Fibroblast of the aortic adventitia (primary cell): ENCODE measurements around the gene GFM1. TPM values are rescaled to one million over a fixed set of nuclear protein-coding genes. Genes with fewer than 3 reads are reported as not detected.

Source experiments
- DNase-seq: peaks from one replicate; pipeline ENCODE4 v3.0.0-alpha.2; 2010; ENCODE audit warnings: low read depth
- H3K4me3 ChIP-seq: 2 replicates; pipeline ENCODE4 v1.5.1; 2011; ENCODE audit warnings: low read depth, mild to moderate bottlenecking, control low read depth, low read length, moderate library complexity
- total RNA-seq: library from RNA; depleted of rRNA; stranded (reverse); fragments of >200 nt; gene quantifications from 2 replicates; pipeline ENCODE4 v1.2.3, GENCODE V29; 2012; ENCODE audit warnings: low replicate concordance
- TF ChIP-seq, protein P1 (sequence below): IDR thresholded peaks from 2 replicates; pipeline ENCODE4 v1.5.1; 2011; ENCODE audit warnings: mild to moderate bottlenecking, low read length, control low read depth, inconsistent platforms; ENCODE audit not compliant: insufficient read depth

The GFM1 gene
- total RNA-seq, 1 donor: 49.4 TPM

DNA sequence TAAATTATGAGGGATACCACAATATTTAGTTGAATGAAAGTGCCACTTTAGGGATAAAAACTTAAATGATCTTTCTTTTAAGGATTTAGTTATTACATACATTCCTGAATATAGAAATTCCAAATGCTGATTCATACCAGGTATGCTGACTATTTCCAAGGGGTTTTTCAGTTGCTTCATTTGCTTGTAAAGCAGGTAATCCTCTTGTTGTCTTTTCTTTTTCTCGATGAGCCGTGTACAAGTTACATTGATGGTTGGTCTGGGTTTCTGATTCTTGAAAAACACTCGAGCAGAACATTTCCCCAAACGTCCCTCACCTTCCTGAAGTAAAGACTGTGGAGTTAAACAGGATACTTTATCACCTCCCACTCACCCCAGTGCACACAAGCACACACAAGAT, 66.3 kb downstream of the GFM1 start:
- H3K4me3 ChIP-seq: no peak overlapping the region
- TF ChIP-seq, protein P1, sequence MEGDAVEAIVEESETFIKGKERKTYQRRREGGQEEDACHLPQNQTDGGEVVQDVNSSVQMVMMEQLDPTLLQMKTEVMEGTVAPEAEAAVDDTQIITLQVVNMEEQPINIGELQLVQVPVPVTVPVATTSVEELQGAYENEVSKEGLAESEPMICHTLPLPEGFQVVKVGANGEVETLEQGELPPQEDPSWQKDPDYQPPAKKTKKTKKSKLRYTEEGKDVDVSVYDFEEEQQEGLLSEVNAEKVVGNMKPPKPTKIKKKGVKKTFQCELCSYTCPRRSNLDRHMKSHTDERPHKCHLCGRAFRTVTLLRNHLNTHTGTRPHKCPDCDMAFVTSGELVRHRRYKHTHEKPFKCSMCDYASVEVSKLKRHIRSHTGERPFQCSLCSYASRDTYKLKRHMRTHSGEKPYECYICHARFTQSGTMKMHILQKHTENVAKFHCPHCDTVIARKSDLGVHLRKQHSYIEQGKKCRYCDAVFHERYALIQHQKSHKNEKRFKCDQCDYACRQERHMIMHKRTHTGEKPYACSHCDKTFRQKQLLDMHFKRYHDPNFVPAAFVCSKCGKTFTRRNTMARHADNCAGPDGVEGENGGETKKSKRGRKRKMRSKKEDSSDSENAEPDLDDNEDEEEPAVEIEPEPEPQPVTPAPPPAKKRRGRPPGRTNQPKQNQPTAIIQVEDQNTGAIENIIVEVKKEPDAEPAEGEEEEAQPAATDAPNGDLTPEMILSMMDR: no peak
- no peak for DNase-seq

DNA sequence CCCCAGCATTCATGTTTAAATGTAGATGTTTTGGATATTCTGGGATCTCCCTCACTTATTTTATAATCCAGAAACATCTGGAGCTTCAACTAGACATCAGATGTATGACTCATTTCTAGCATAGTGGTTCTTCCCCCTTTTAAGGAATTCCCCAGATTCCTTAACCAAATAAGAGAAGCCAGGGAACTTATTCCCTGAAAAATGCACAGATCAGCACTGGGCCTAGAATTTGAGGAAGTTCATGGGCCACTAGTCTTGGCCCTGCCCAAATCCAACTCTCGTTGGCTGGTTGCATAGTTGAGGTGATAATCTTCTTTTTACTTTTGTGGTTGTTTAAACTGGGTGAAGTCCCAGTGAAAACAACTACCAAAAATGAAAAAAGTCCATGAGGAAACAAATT, 67.6 kb downstream of the GFM1 start:
- DNase-seq: peak; percentile 97

DNA sequence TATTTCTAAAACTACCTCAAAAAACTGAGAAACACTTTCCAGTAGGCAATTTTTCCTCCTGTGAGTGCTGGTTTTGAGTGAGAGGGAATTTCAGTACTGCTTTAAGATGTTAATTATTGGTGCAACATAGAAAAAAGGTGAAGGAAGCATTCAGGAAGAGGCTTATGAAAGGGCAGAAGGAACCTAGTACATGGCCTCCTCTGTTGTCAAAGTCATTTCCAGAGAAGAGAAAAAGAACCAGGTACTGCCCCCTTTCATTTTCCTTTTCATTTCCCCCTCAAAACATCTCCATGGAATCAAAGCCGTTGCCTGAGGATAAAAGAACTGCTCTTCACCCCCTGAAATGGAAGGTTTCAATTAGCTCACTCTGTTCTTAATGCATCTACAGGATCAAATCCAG, 68.1 kb downstream of the GFM1 start:
- TF ChIP-seq, protein P1: no peak
- no peak for DNase-seq
- no peak overlapping the region for H3K4me3 ChIP-seq

More for the DNA sequence above, 67.6 kb downstream of the GFM1 start:
- TF ChIP-seq, protein P1: no peak
- H3K4me3 ChIP-seq: no peak overlapping the region

DNA sequence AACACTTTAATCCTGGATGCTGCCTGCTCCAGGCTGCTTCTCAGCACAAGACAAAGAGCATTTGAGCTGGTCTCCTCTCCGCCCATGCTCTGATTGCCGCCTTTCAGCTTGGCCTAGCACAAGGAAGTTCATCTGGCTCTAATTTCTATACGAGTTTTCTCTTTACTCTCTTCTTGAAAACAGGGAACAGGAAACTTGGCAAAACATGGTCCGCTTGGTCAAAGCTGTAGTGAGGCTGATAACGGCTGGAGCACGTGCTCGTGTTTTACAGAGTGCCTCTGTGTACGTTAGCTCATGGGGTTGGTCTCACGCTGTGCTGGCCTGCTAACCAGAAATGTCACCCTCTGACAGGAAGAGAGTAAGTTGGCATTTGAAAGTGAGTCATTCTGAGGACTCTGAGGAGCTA, 68.8 kb downstream of the GFM1 start:
- peak; percentile 60 for DNase-seq
- TF ChIP-seq, protein P1: no peak
- H3K4me3 ChIP-seq: no peak overlapping the region

DNA sequence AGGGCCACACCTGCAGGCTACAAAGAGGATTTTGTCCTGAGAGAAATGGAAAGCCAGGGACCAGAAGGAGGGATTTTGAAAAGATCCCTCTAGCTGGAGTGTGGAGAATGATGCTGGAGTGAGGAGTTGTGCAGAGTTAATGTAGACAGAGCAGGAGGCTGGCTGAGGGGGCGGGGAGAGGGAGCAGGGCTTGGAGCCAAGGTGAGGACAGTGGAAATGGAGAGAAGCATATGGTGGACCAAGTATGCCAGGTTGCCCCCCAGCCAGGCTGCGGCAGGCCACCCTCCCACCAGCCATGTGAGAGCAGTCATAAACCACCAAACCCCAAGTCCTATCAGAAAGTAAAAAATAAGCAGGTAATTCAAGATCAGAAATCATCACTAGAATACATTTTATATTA, 73.2 kb downstream of the GFM1 start:
- DNase-seq: no peak
- H3K4me3 ChIP-seq: no peak overlapping the region
- TF ChIP-seq, protein P1: no peak

DNA sequence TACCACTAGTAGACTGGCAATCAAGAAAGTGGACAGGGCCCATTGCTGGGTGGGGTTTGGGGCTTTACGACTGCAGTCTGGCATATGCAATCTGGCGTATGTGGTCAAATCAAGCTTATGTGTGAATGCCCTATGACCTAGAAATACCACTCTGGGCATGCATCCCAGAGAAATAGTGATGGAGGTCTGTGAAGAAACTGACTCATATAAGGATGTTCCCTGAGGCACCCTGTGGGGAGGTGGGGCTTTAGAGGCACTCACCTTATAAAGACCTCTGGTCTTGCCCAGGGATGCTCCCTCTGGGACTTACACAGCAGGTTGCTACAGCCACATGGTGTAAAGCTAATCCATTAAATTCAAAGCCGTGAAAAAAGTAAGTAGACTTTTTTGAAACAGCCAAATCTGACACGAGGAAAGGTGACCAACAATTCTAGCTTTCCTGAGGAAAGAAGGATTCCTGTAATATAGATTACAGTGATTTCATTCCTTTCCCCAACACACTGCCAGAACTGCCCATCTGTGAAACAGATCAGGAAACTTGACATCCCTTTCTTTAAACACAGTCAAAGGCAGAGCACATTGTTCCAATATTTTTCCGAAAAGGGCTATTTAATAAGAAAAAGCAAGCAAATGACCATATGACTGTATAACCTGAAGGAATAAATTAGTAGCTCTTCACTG, 74.3 kb downstream of the GFM1 start:
- DNase-seq: peak; percentile 92
- TF ChIP-seq, protein P1: no peak

DNA sequence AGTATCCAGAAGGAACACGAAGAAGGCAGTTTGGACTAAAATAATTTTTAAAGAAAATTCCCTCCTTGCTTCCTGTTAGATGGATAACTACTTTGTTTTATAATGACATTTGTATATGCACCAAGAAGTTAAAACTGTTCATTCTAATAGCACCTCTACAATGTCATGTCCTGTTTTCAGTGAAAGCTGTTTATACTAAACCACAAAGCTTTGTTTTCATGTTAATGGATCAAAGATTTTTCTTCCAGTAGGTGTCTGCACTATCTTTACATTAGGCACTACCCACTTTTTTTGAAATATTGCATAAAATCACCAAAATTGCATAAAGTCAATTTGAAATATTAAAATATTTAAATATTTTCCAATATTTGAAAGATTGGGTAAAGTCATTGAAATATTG, 77.8 kb downstream of the GFM1 start:
- H3K4me3 ChIP-seq: no peak overlapping the region
- DNase-seq: no peak
- TF ChIP-seq, protein P1: no peak

More for the DNA sequence above, 74.3 kb downstream of the GFM1 start:
- no peak overlapping the region for H3K4me3 ChIP-seq
